Retina (tissue), 1 donor: ENCODE data around the gene ETV3.
"Not testable (repeated sequence)": the region's sequence is repeated elsewhere in the genome, so short reads cannot be mapped to it uniquely, and the experiment has no call there.

Source experiments
- DNase-seq: peaks from one replicate; pipeline ENCODE4 v3.0.0-alpha.2; 2016

Gene ETV3

GRCh38 chr1:157138220-157139051, at the start of gene ETV3:
ETV3 (minus strand) TSS chr1:157138395; CDS start chr1:157136352, 2,043 bp downstream.
- peak; percentile 98 for DNase-seq

GRCh38 chr1:157186281-157186992, 48.2 kb upstream of the ETV3 start:
- DNase-seq, result no peak

- DNase-seq, result no peak
Observed at GRCh38 chr1:157183870-157184269, 45.7 kb upstream of the ETV3 start.

GRCh38 chr1:157182371-157182770, 44.2 kb upstream of the ETV3 start:
- DNase-seq, result not testable (repeated sequence)

- no peak for DNase-seq
Observed at GRCh38 chr1:157181790-157182189, 43.6 kb upstream of the ETV3 start.

- no peak for DNase-seq
Observed at GRCh38 chr1:157181258-157181657, 43.1 kb upstream of the ETV3 start.

- no peak for DNase-seq
Observed at GRCh38 chr1:157178490-157178889, 40.3 kb upstream of the ETV3 start.

GRCh38 chr1:157177733-157178394, 39.7 kb upstream of the ETV3 start:
- DNase-seq, result no peak

- no peak for DNase-seq
Observed at GRCh38 chr1:157176591-157177121, 38.5 kb upstream of the ETV3 start.

- no peak for DNase-seq
Observed at GRCh38 chr1:157176016-157176415, 37.8 kb upstream of the ETV3 start.

- DNase-seq, result no peak
Observed at GRCh38 chr1:157173900-157174410, 35.8 kb upstream of the ETV3 start.

GRCh38 chr1:157173241-157173640, 35.0 kb upstream of the ETV3 start:
- not testable (repeated sequence) for DNase-seq

GRCh38 chr1:157172591-157172990, 34.4 kb upstream of the ETV3 start:
- DNase-seq, result not testable (repeated sequence)

GRCh38 chr1:157171903-157172503, 33.8 kb upstream of the ETV3 start:
- not testable (repeated sequence) for DNase-seq

GRCh38 chr1:157170677-157171515, 32.7 kb upstream of the ETV3 start:
- no peak for DNase-seq

- DNase-seq, result no peak
Observed at GRCh38 chr1:157168015-157168414, 29.8 kb upstream of the ETV3 start.

- DNase-seq, result no peak
Observed at GRCh38 chr1:157167437-157167836, 29.2 kb upstream of the ETV3 start.

- DNase-seq, result no peak
Observed at GRCh38 chr1:157166590-157166989, 28.4 kb upstream of the ETV3 start.

GRCh38 chr1:157163273-157164127, 25.3 kb upstream of the ETV3 start:
- DNase-seq, result peak; percentile 82

GRCh38 chr1:157162345-157162744, 24.1 kb upstream of the ETV3 start:
- DNase-seq, result no peak

GRCh38 chr1:157161901-157162300, 23.7 kb upstream of the ETV3 start:
- no peak for DNase-seq
